ENCODE data around the gene NR2E3. TPM values are rescaled to one million over a fixed set of nuclear protein-coding genes. Genes with fewer than 3 reads are reported as not detected.

The NR2E3 gene
- total and polyA plus RNA-seq, 2 of the 4 experiments (the other 2 are of a cell fraction): under 0.01 to 0.29 TPM

DNA sequence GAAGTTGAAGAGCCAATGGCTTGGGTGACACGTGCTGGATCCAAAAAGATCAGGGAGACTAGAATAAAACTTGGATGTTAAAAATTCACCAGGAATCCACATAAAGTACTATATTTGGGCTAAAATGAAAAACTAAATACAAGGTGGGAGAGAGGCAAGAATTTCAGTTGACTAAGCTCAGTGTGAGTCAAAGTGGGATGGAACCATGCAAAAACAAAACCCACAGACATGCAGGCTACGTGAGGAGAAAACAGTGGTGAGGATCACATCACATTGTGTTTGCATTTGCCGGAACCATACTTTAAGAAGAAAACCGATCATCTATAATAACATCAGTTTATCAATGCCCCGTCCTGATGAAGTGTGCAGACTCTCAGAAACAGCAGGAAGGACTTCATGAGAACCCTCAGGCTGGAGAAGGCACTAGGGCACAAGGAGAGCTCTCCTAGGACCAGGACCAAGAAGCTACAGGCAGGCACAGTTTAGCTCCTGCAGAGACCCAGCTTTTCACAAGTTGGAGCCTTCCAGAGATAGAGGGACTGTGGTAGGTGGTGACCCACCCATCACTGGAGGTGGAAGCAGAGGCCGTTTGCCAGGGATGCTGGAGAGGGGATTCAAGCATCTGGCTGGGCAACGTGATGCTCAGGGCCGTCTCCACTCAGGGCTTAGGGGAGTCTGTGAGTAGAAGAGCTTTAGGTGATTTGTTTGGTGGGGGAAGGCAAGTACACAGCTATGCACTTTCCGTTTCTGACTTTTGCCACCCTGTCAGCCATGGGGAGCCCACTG lies 29.0 kb upstream of the NR2E3 start:
- in situ Hi-C loops (cut with MboI; ENCODE audit: low sequenced_read_pairs): no loop called here
- H3K9ac ChIP-seq (ENCODE audit: low read depth, low read length): no peak overlapping the region
- H2BK15ac ChIP-seq (ENCODE audit: low read depth, low read length): peak overlapping the region; percentile 45; the same call in 1 of the 3 replicates
- peak overlapping the region; percentile 67 for H2BK5ac ChIP-seq (ENCODE audit: low read depth, low read length, poor library complexity, severe bottlenecking)
- ChIA-PET CTCF (interaction anchor here (0.9 to 1.6 kb wide), 4 partner anchors 19 to 30 kb away, joined by 3 to 13 read pairs (median 6); no protein-coding TSS in a partner anchor), POLR2A (ENCODE audit: unreplicated experiment) (no interaction called here)
- no peaks in the 10 kb centered on the region for H3K9me3 ChIP-seq (ENCODE audit: control insufficient read depth, insufficient read depth, low read length)
- peak overlapping the region; percentile 43; the same call in 1 of the 2 replicates for H3K23ac ChIP-seq (ENCODE audit: low read depth, low read length)
- peaks cover 16% of the 10 kb centered on the region for H3K4me1 ChIP-seq (ENCODE audit: control insufficient read depth, insufficient read depth, low read length)
- BruUV-seq (replicated peaks): no TSS peak
- intact Hi-C loops (cut with micrococcal nuclease): no loop called here
- H4K91ac ChIP-seq (ENCODE audit: insufficient read depth, low read depth, low read length): peak overlapping the region; percentile 20
- ATAC-seq (ENCODE audit: low read depth) (peak; percentile 55), DNase-seq (peak; percentile 79)
- H3K56ac ChIP-seq (ENCODE audit: extremely low read depth, insufficient read depth, low read length): no peak overlapping the region
- H2AFZ ChIP-seq (replicated peaks; ENCODE audit: low read length, poor library complexity): no peak overlapping the region
- no peaks in the 10 kb centered on the region for H4K20me1 ChIP-seq (ENCODE audit: insufficient read depth, low read length)
- no peak overlapping the region for H2AK9ac ChIP-seq (replicated peaks; ENCODE audit: low read depth, low read length, poor library complexity)
- H3K14ac ChIP-seq (replicated peaks; ENCODE audit: low read depth, low read length): peak overlapping the region; percentile 70
- H3K36me3 ChIP-seq (ENCODE audit: control insufficient read depth, insufficient read depth, low read length): peaks cover 13% of the 10 kb centered on the region
- H3K9me1 ChIP-seq (ENCODE audit: insufficient read depth, low read length): peaks cover 18% of the 10 kb centered on the region
- H2BK120ac ChIP-seq (ENCODE audit: low read depth, low read length): peak overlapping the region; percentile 51
- peak overlapping the region; percentile 62 for H3K4ac ChIP-seq (ENCODE audit: low read depth, low read length)
- H3K18ac ChIP-seq (ENCODE audit: low read depth, low read length): peak overlapping the region; percentile 39; the same call in 1 of the 2 replicates
- H3K79me1 ChIP-seq (ENCODE audit: low read depth in 1 of 2, low read length in 2 of 2): no peaks in the 10 kb centered on the region
- no peak overlapping the region for H3K4me3 ChIP-seq (ENCODE audit: insufficient read depth, low read depth, low read length)
- peak overlapping the region; percentile 41 to 55; a peak in 2 of 4 replicates for H4K8ac ChIP-seq (ENCODE audit: low read depth in 2 of 2, low read length in 2 of 2)
- dilution Hi-C loops (cut with HindIII; ENCODE audit: low sequenced_read_pairs, unreplicated experiment): no loop called here
- peak overlapping the region; percentile 44; the same call in 1 of the 2 replicates for H2AK5ac ChIP-seq (ENCODE audit: low read depth, low read length)
- WGBS, 2 experiments (ENCODE audit: extremely low coverage in 2 of 2, insufficient read length in 1 of 2): 88% methylated on average over 1 of the region's 9 CpGs; no CpG with 5 or more reads in 1 of the 2 experiments
- no peak overlapping the region for H3K27ac ChIP-seq (ENCODE audit: insufficient read depth, low read length)
- H3K27me3 ChIP-seq (ENCODE audit: control insufficient read depth, insufficient read depth, low read length): no peaks in the 10 kb centered on the region
- peak overlapping the region; percentile 50 for H2BK20ac ChIP-seq (ENCODE audit: low read depth, low read length)
- peak overlapping the region; percentile 7; the same call in 1 of the 2 replicates for H4K5ac ChIP-seq (ENCODE audit: low read depth, low read length)
- no peak overlapping the region for H3K4me2 ChIP-seq (ENCODE audit: low read depth, low read length)
- TF ChIP-seq, protein P1, sequence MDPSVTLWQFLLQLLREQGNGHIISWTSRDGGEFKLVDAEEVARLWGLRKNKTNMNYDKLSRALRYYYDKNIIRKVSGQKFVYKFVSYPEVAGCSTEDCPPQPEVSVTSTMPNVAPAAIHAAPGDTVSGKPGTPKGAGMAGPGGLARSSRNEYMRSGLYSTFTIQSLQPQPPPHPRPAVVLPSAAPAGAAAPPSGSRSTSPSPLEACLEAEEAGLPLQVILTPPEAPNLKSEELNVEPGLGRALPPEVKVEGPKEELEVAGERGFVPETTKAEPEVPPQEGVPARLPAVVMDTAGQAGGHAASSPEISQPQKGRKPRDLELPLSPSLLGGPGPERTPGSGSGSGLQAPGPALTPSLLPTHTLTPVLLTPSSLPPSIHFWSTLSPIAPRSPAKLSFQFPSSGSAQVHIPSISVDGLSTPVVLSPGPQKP (IDR thresholded peaks at IDR 0.05; ENCODE audit: borderline replicate concordance, low read depth, low read length): no peak
- TF ChIP-seq POLR2A (IDR thresholded peaks at IDR 0.05; ENCODE audit: low read depth, low read length) (no peak), MAZ (IDR thresholded peaks at IDR 0.05; ENCODE audit: borderline replicate concordance, low read depth, low read length) (no peak), RCOR1 (IDR thresholded peaks at IDR 0.05; ENCODE audit: insufficient replicate concordance, low read length) (no peak), MAFK (IDR thresholded peaks at IDR 0.05; ENCODE audit: low read depth, low read length) (no peak), CHD1 (IDR thresholded peaks at IDR 0.05; ENCODE audit: low read depth, low read length) (no peak), FOS (IDR thresholded peaks at IDR 0.05; ENCODE audit: low read depth, low read length) (no peak), SMC3 (IDR thresholded peaks at IDR 0.05; ENCODE audit: low read depth, low read length) (no peak), RAD21 (IDR thresholded peaks at IDR 0.05; ENCODE audit: low read length) (no peak), CEBPB (IDR thresholded peaks at IDR 0.05; ENCODE audit: low read depth, low read length) (no peak), NFE2L2 (IDR thresholded peaks at IDR 0.05; ENCODE audit: low read depth, low read length) (no peak), RFX5 (IDR thresholded peaks at IDR 0.05; ENCODE audit: low read depth, low read length) (no peak)
- TF ChIP-seq, protein P2, sequence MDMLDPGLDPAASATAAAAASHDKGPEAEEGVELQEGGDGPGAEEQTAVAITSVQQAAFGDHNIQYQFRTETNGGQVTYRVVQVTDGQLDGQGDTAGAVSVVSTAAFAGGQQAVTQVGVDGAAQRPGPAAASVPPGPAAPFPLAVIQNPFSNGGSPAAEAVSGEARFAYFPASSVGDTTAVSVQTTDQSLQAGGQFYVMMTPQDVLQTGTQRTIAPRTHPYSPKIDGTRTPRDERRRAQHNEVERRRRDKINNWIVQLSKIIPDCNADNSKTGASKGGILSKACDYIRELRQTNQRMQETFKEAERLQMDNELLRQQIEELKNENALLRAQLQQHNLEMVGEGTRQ (IDR thresholded peaks at IDR 0.05; ENCODE audit: low read depth, low read length): no peak
- TF ChIP-seq, protein P3, sequence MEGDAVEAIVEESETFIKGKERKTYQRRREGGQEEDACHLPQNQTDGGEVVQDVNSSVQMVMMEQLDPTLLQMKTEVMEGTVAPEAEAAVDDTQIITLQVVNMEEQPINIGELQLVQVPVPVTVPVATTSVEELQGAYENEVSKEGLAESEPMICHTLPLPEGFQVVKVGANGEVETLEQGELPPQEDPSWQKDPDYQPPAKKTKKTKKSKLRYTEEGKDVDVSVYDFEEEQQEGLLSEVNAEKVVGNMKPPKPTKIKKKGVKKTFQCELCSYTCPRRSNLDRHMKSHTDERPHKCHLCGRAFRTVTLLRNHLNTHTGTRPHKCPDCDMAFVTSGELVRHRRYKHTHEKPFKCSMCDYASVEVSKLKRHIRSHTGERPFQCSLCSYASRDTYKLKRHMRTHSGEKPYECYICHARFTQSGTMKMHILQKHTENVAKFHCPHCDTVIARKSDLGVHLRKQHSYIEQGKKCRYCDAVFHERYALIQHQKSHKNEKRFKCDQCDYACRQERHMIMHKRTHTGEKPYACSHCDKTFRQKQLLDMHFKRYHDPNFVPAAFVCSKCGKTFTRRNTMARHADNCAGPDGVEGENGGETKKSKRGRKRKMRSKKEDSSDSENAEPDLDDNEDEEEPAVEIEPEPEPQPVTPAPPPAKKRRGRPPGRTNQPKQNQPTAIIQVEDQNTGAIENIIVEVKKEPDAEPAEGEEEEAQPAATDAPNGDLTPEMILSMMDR (conservative IDR thresholded peaks at IDR 0.05; ENCODE audit: low read depth, low read length): no peak
